ES-I3 (cell line): ENCODE measurements around the gene IRGC.
"Not testable (repeated sequence)": the region's sequence is repeated elsewhere in the genome, so short reads cannot be mapped to it uniquely, and the experiment has no call there.

Source experiments
- H3K36me3 ChIP-seq: 2 replicates; pipeline ENCODE4 v1.6.1; 2013; ENCODE audit warnings: mild to moderate bottlenecking, low read length, control low read depth, moderate library complexity; ENCODE audit not compliant: insufficient read depth
- H3K4me1 ChIP-seq: 2 replicates; pipeline ENCODE4 v1.6.1; 2013; ENCODE audit warnings: mild to moderate bottlenecking, control low read depth, low read length; ENCODE audit not compliant: insufficient read depth
- H3K9ac ChIP-seq: 2 replicates; pipeline ENCODE4 v1.6.1; 2013; ENCODE audit warnings: low read depth, mild to moderate bottlenecking, low read length, moderate library complexity
- H3K9me3 ChIP-seq: 2 replicates; pipeline ENCODE4 v1.6.1; 2013; ENCODE audit warnings: mild to moderate bottlenecking, low read length, moderate library complexity; ENCODE audit not compliant: control insufficient read depth, insufficient read depth

The IRGC gene

GRCh38 chr19:43764684-43765083, 48.8 kb downstream of the IRGC start:
- peaks cover 24% of the 10 kb centered on the region; the same call in 1 of the 2 replicates for H3K4me1 ChIP-seq
- H3K9ac ChIP-seq = peak overlapping the region; percentile 1; the same call in 1 of the 2 replicates
- H3K9me3 ChIP-seq, H3K36me3 ChIP-seq: not testable (repeated sequence)

- H3K36me3 ChIP-seq = no peaks in the 10 kb centered on the region
- H3K4me1 ChIP-seq = peaks cover 24% of the 10 kb centered on the region; the same call in 1 of the 2 replicates
- H3K9ac ChIP-seq = peak overlapping the region; percentile 1; the same call in 1 of the 2 replicates
- H3K9me3 ChIP-seq = no peaks in the 10 kb centered on the region
Measured at GRCh38 chr19:43765109-43765876, 49.4 kb downstream of the IRGC start.

GRCh38 chr19:43766755-43767043, 50.8 kb downstream of the IRGC start:
- H3K9ac ChIP-seq = no peak overlapping the region
- peaks cover 24% of the 10 kb centered on the region; the same call in 1 of the 2 replicates for H3K4me1 ChIP-seq
- H3K36me3 ChIP-seq = no peaks in the 10 kb centered on the region
- H3K9me3 ChIP-seq = no peaks in the 10 kb centered on the region

GRCh38 chr19:43767316-43767715, 51.4 kb downstream of the IRGC start:
- H3K9me3 ChIP-seq = no peaks in the 10 kb centered on the region
- no peaks in the 10 kb centered on the region for H3K36me3 ChIP-seq
- H3K4me1 ChIP-seq = peaks cover 24% of the 10 kb centered on the region; the same call in 1 of the 2 replicates

GRCh38 chr19:43767818-43768217, 51.9 kb downstream of the IRGC start:
- Histone ChIP-seq H3K9ac (no peak overlapping the region), H3K9me3 (no peaks in the 10 kb centered on the region), H3K4me1 (peaks cover 24% of the 10 kb centered on the region; the same call in 1 of the 2 replicates), H3K36me3 (no peaks in the 10 kb centered on the region)

More at GRCh38 chr19:43767316-43767715, 51.4 kb downstream of the IRGC start:
- H3K9ac ChIP-seq = no peak overlapping the region

GRCh38 chr19:43768273-43769050, 52.6 kb downstream of the IRGC start:
- peaks cover 26% of the 10 kb centered on the region; the same call in 1 of the 2 replicates for H3K4me1 ChIP-seq
- H3K9ac ChIP-seq = no peak overlapping the region
- no peaks in the 10 kb centered on the region for H3K36me3 ChIP-seq
- no peaks in the 10 kb centered on the region for H3K9me3 ChIP-seq

- H3K36me3 ChIP-seq = no peaks in the 10 kb centered on the region
- no peaks in the 10 kb centered on the region for H3K9me3 ChIP-seq
- peaks cover 20% of the 10 kb centered on the region; the same call in 1 of the 2 replicates for H3K4me1 ChIP-seq
- no peak overlapping the region for H3K9ac ChIP-seq
Measured at GRCh38 chr19:43769256-43769655, 53.4 kb downstream of the IRGC start.
